Stomach (tissue), 9 donors: ENCODE results near the gene RBMS1. TPM values are rescaled to one million over a fixed set of nuclear protein-coding genes. Genes with fewer than 3 reads are reported as not detected.

Experiments
- DNase-seq, 2 donors: peaks; one replicate each; pipeline versions ENCODE4 v3.0.0 to v3.0.0-alpha.2; 2013 to 2019
- H3K27ac ChIP-seq, 5 donors: fragments of 200-600 bp in 4 of 5; sonication (generic) in 4 of 5; one replicate each; pipeline ENCODE4 v1.5.1; 2013 to 2019; ENCODE audit warnings: mild to moderate bottlenecking in 1 of 5, moderate library complexity in 1 of 5
- H3K27me3 ChIP-seq, 3 donors: fragments of 200-600 bp; sonication (generic); one replicate each; pipeline ENCODE4 v1.5.1; 2017 to 2019; ENCODE audit warnings: mixed run types in 1 of 3
- H3K36me3 ChIP-seq, 4 donors: fragments of 200-600 bp; sonication (generic); 1 replicate in 3 of 4; 2 replicates in 1 of 4; pipeline ENCODE4 v1.5.1; 2016 to 2019
- H3K4me1 ChIP-seq, 4 donors: fragments of 200-600 bp; sonication (generic); one replicate each; pipeline ENCODE4 v1.5.1; 2016 to 2019
- H3K4me3 ChIP-seq, 4 donors: fragments of 200-600 bp; sonication (generic) in 3 of 4; one replicate each; pipeline ENCODE4 v1.5.1; 2016 to 2019; ENCODE audit warnings: mild to moderate bottlenecking in 1 of 4
- H3K9me3 ChIP-seq, 4 donors: fragments of 200-600 bp; sonication (generic); one replicate each; pipeline ENCODE4 v1.5.1; 2016 to 2019
- EP300 ChIP-seq: sonication (generic); formaldehyde crosslinking; IDR thresholded peaks from one replicate; pipeline ENCODE4 v1.6.1; 2017; ENCODE audit warnings: antibody characterized with exemption
- POLR2A ChIP-seq, 4 donors: fragments of 450-650 bp; IDR thresholded peaks; one replicate each; pipeline ENCODE4 v1.6.1; 2016; ENCODE audit warnings: antibody characterized with exemption in 4 of 4, control low read depth in 2 of 4, mild to moderate bottlenecking in 1 of 4, moderate library complexity in 1 of 4
- POLR2AphosphoS5 ChIP-seq, 3 donors: sonication (generic); formaldehyde crosslinking; IDR thresholded peaks; one replicate each; pipeline ENCODE4 v1.6.1; 2016; ENCODE audit warnings: antibody characterized with exemption in 3 of 3
- WGBS, 5 donors: extraction: QIAGEN DNeasy Blood & Tissue Kit in 3 of 5; methylation state at CpG; one replicate each; pipeline versions ENCODE4 v1.1.5 to v1.1.7; 2013 to 2018; 5-methylcytosine and 5-hydroxymethylcytosine counted together
- intact Hi-C: fragments of 100-400 bp; cut with DNase I; formaldehyde crosslinking; loops from one replicate; pipeline ENCODE4 v1.15.1; 2023; ENCODE audit warnings: low total_unique reads
- polyA plus RNA-seq, 3 donors: library from polyadenylated mRNA; stranded (reverse); fragments of 200-250 nt; gene quantifications; one replicate each; pipeline ENCODE4 v1.2.3, GENCODE V29; 2013
- total RNA-seq, 5 donors: library from RNA; depleted of rRNA; stranded (reverse); fragments of >200 nt; gene quantifications; one replicate each; pipeline versions ENCODE4 v1.1.0 to v1.2.3, GENCODE V29; 2014 to 2016
- TF ChIP-seq, protein P1 (sequence below), 7 experiments: fragments of 450-650 bp in 4 of 7; fragments of 200-600 bp in 3 of 7; sonication (generic) in 3 of 7; IDR thresholded peaks; one replicate each; pipeline ENCODE4 v1.5.1; 2016 to 2019; ENCODE audit warnings: antibody characterized with exemption in 7 of 7, control low read depth in 2 of 7, mild to moderate bottlenecking in 1 of 7
- donor health status: healthy with polysubstance abuse.
- donor health status: Bipolar disorder and iron deficiency.
- donor health status: healthy.

The RBMS1 gene
- total and polyA plus RNA-seq, 8 donors, result 4.3 to 134 (median 27.8) TPM

DNA sequence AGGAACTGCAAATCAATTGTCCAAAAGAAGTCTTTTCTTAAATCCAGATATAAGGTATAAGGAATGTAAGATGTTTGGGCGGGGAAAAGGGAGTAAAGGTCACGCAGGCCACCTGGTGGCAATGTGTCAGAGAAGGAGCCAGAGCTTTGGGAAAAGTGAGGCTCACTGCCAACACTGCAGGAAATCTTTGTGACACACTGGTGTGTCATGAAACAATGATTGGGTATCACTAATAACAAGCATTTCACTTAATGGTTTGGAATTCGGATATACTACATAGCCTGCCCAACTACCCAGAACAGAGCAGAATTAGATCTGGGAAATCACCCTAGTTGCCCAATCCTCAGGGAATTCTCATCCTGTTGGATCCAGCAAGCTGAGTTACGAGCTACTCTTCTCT, 61.0 kb downstream of the RBMS1 start:
- Histone ChIP-seq H3K4me1 (peaks cover 9 to 44% (median 23%) of the 10 kb centered on the region in 4 donors), H3K27me3 (no peaks in the 10 kb centered on the region), H3K9me3 (peaks cover 0 to 8% (median 4%) of the 10 kb centered on the region in 4 donors), H3K27ac (no peak overlapping the region), H3K36me3 (peaks cover 0 to 4% (median 0%) of the 10 kb centered on the region in 4 donors), H3K4me3 (no peak overlapping the region)
- TF ChIP-seq, protein P1, sequence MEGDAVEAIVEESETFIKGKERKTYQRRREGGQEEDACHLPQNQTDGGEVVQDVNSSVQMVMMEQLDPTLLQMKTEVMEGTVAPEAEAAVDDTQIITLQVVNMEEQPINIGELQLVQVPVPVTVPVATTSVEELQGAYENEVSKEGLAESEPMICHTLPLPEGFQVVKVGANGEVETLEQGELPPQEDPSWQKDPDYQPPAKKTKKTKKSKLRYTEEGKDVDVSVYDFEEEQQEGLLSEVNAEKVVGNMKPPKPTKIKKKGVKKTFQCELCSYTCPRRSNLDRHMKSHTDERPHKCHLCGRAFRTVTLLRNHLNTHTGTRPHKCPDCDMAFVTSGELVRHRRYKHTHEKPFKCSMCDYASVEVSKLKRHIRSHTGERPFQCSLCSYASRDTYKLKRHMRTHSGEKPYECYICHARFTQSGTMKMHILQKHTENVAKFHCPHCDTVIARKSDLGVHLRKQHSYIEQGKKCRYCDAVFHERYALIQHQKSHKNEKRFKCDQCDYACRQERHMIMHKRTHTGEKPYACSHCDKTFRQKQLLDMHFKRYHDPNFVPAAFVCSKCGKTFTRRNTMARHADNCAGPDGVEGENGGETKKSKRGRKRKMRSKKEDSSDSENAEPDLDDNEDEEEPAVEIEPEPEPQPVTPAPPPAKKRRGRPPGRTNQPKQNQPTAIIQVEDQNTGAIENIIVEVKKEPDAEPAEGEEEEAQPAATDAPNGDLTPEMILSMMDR (IDR thresholded peaks at IDR 0.05), result no peak
- TF ChIP-seq EP300 (no peak), POLR2AphosphoS5 (IDR thresholded peaks at IDR 0.05) (peak in 1 of 3 donors; percentile 50), POLR2A (IDR thresholded peaks at IDR 0.05) (no peak)
- DNase-seq, result peak; percentile 29 to 38
- intact Hi-C loops, result no loop called here
- WGBS, 5 donors, result 68 to 87% (median 83%) methylated on average over 4 of the region's 4 CpGs

DNA sequence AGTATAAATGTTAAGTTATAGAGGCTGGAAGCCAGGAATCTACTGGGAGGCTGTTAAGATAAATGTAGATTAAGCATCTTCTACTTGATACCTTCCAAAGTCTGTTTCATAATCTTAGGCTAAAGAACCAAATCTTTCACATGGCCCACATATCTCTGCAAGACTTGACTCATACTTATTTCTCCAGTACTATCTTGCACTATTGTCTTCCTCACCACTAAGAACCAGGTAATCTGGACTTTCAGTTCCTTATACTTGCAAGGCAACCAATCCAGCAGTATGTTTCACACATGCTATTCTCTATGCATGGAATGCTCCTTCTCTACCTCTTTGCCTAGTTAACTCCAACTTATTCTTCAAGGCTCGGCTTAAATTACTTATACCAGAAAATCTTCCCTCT, 62.2 kb downstream of the RBMS1 start:
- 91 to 100% (median 96%) methylated on average over 1 of the region's 1 CpG for WGBS, 5 donors
- Histone ChIP-seq H3K4me3 (no peak overlapping the region), H3K27ac (no peak overlapping the region), H3K27me3 (no peaks in the 10 kb centered on the region), H3K9me3 (peaks cover 0 to 8% (median 4%) of the 10 kb centered on the region in 4 donors), H3K36me3 (peaks cover 0 to 4% (median 0%) of the 10 kb centered on the region in 4 donors), H3K4me1 (peaks cover 9 to 44% (median 23%) of the 10 kb centered on the region in 4 donors)
- TF ChIP-seq POLR2A (IDR thresholded peaks at IDR 0.05) (no peak), POLR2AphosphoS5 (IDR thresholded peaks at IDR 0.05) (no peak), EP300 (no peak)
- TF ChIP-seq, protein P1 (IDR thresholded peaks at IDR 0.05), result no peak
- no peak for DNase-seq
- intact Hi-C loops, result no loop called here

DNA sequence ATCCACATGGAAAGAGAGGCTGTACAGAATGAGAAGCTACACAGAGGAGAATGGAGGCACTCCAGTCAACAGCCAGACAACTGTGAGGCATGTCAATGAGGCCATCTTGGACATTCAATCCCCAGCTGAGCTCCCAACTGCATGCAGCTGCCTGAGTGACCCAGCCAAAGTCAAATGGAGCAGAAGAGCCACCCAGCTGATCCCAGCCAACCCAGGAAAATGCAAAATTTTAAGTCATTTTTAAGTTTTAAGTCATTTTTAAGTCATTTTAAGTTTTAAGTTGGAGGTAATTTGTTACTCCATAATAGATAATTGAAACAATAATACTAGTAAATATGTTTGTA, 63.6 kb downstream of the RBMS1 start:
- TF ChIP-seq, protein P1 (IDR thresholded peaks at IDR 0.05), result no peak
- no peak for TF ChIP-seq POLR2AphosphoS5 (IDR thresholded peaks at IDR 0.05)
- no peak for TF ChIP-seq POLR2A (IDR thresholded peaks at IDR 0.05)
- no peak for TF ChIP-seq EP300
- H3K27ac ChIP-seq, result no peak overlapping the region
- H3K27me3 ChIP-seq, result no peaks in the 10 kb centered on the region
- intact Hi-C loops, result no loop called here
- peaks cover 14 to 52% (median 29%) of the 10 kb centered on the region in 4 donors for H3K4me1 ChIP-seq
- peaks cover 0 to 4% (median 0%) of the 10 kb centered on the region in 4 donors for H3K36me3 ChIP-seq
- H3K9me3 ChIP-seq, result peaks cover 0 to 8% (median 4%) of the 10 kb centered on the region in 4 donors
- H3K4me3 ChIP-seq, result no peak overlapping the region
- DNase-seq, result no peak

DNA sequence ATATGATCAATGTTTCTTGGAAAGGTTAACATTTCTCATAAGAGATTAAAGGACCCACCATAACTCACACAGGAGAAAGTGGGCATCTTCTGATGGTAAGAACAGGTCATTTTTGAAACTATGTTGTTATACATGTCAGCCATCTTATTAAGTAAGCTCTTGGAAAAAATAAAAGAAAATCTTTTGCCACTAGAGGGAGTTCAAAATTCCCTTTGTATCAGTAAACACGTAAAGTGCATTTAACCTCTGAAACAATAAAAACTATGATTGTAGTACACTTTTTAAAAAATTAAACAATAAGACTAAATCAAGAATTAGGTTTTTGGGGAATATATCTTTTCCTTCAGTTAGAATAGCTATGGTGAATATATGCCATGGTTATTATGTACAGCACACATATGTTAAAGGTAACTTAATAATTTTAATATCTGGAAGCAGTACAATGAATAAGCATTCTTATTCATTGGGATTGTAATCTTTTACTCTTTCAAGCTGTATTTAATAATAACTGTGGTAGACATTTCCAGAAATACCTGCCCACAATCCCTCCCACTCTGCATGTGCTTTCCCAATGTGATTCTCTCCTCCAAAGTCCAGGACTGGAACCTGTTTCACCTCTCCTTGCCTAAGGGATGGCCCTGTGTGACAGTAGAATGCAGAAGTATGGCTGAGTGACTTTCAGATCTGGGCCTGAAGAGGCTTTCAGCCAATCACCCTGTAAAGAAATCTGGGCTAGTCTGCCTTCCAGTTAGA, 64.2 kb downstream of the RBMS1 start:
- H3K4me3 ChIP-seq, result no peak overlapping the region
- peaks cover 0 to 8% (median 4%) of the 10 kb centered on the region in 4 donors for H3K9me3 ChIP-seq
- DNase-seq, result peak in 1 of 2 donors; percentile 77
- no peaks in the 10 kb centered on the region for H3K27me3 ChIP-seq
- peaks cover 0 to 4% (median 0%) of the 10 kb centered on the region in 4 donors for H3K36me3 ChIP-seq
- WGBS, 5 donors, result 10 to 14% (median 12%) methylated on average over 1 of the region's 1 CpG
- H3K27ac ChIP-seq, result peak overlapping the region in 4 of 5 donors; percentile 47 to 76 (median 73)
- no peak for TF ChIP-seq POLR2AphosphoS5 (IDR thresholded peaks at IDR 0.05)
- no peak for TF ChIP-seq POLR2A (IDR thresholded peaks at IDR 0.05)
- no peak for TF ChIP-seq EP300
- TF ChIP-seq, protein P1 (IDR thresholded peaks at IDR 0.05), result peak in 4 of 7 experiments; percentile 27 to 66 (median 56)
- H3K4me1 ChIP-seq, result peaks cover 10 to 52% (median 27%) of the 10 kb centered on the region in 4 donors
- intact Hi-C loops, result no loop called here
